ENCODE results near the gene RNPEPL1.

RNPEPL1 gene

GRCh38 chr2:240589850-240590525 is 21.7 kb downstream of the RNPEPL1 start:
- Mint-ChIP-seq H3K36me3 (ENCODE audit: low read depth) (peaks cover 16% of the 10 kb centered on the region), H3K4me3 (peak overlapping the region; percentile 19 to 42 (median 27)), H3K9me3 (no peaks in the 10 kb centered on the region), H3K4me1 (peaks cover 24% of the 10 kb centered on the region), H3K27me3 (ENCODE audit: low read depth) (no peaks in the 10 kb centered on the region), H3K27ac (peak overlapping the region in 1 of 3 experiments; percentile 14)
- no peak for TF ChIP-seq CTCF (IDR thresholded peaks at IDR 0.05; ENCODE audit: unreplicated experiment in 3 of 3)

GRCh38 chr2:240590681-240591111 is 22.4 kb downstream of the RNPEPL1 start:
- Mint-ChIP-seq H3K4me3 (peak overlapping the region in 2 of 3 experiments; percentile 32 to 61), H3K9me3 (no peaks in the 10 kb centered on the region), H3K36me3 (ENCODE audit: low read depth) (peaks cover 16% of the 10 kb centered on the region), H3K27me3 (ENCODE audit: low read depth) (no peaks in the 10 kb centered on the region), H3K27ac (no peak overlapping the region), H3K4me1 (peaks cover 22% of the 10 kb centered on the region)
- no peak for TF ChIP-seq CTCF (IDR thresholded peaks at IDR 0.05; ENCODE audit: unreplicated experiment in 3 of 3)

GRCh38 chr2:240591226-240591625 is 22.9 kb downstream of the RNPEPL1 start:
- Mint-ChIP-seq H3K27ac (peak overlapping the region in 1 of 3 experiments; percentile 38), H3K36me3 (ENCODE audit: low read depth) (peaks cover 16% of the 10 kb centered on the region), H3K27me3 (ENCODE audit: low read depth) (no peaks in the 10 kb centered on the region), H3K4me3 (peak overlapping the region in 1 of 3 experiments; percentile 61), H3K9me3 (no peaks in the 10 kb centered on the region), H3K4me1 (peaks cover 17% of the 10 kb centered on the region)
- no peak for TF ChIP-seq CTCF (IDR thresholded peaks at IDR 0.05; ENCODE audit: unreplicated experiment in 3 of 3)

GRCh38 chr2:240591784-240592183 is 23.5 kb downstream of the RNPEPL1 start:
- peaks cover 17% of the 10 kb centered on the region for H3K4me1 Mint-ChIP-seq
- H3K27me3 Mint-ChIP-seq (ENCODE audit: low read depth) = no peaks in the 10 kb centered on the region

GRCh38 chr2:240593026-240593702 is 24.9 kb downstream of the RNPEPL1 start:
- TF ChIP-seq CTCF (IDR thresholded peaks at IDR 0.05; ENCODE audit: unreplicated experiment in 3 of 3) = no peak
- Mint-ChIP-seq H3K27ac (no peak overlapping the region), H3K9me3 (no peaks in the 10 kb centered on the region), H3K4me1 (peaks cover 8% of the 10 kb centered on the region), H3K27me3 (ENCODE audit: low read depth) (no peaks in the 10 kb centered on the region), H3K4me3 (no peak overlapping the region), H3K36me3 (ENCODE audit: low read depth) (peaks cover 16% of the 10 kb centered on the region)

More at GRCh38 chr2:240591784-240592183, 23.5 kb downstream of the RNPEPL1 start:
- peaks cover 16% of the 10 kb centered on the region for H3K36me3 Mint-ChIP-seq (ENCODE audit: low read depth)
- peak overlapping the region in 1 of 3 experiments; percentile 38 for H3K27ac Mint-ChIP-seq
- no peaks in the 10 kb centered on the region for H3K9me3 Mint-ChIP-seq
- no peak overlapping the region for H3K4me3 Mint-ChIP-seq
- TF ChIP-seq CTCF (IDR thresholded peaks at IDR 0.05; ENCODE audit: unreplicated experiment in 3 of 3) = no peak
